HepG2 (cell line): ENCODE measurements around the gene OLAH. TPM values are rescaled to one million over a fixed set of nuclear protein-coding genes. Genes with fewer than 3 reads are reported as not detected.

Experiments used
- ATAC-seq: fragments of 200-7000 bp; cut with Tn5 transposase; 3 replicates; pipeline ENCODE4 v1.9.1; 2020; ENCODE audit warnings: mild to moderate bottlenecking, moderate library complexity
- BruUV-seq: library from RNA; stranded (reverse); fragments of 400-500 nt; replicated peaks from 2 replicates; lab custom pipeline; 2021; lab: Mats Ljungman, UMichigan
- CTCF ChIA-PET: fragments of 300-600 bp; formaldehyde crosslinking; extraction: SDS; loops from one replicate; lab custom pipeline; 2021; ENCODE audit warnings: low total read pairs, inconsistent platforms, low intra/inter-chr PET ratio; lab: Yijun Ruan, JAX
- POLR2A ChIA-PET: fragments of 350-600 bp; sonication (Branson Sonifier 250); formaldehyde crosslinking; loops from one replicate; lab custom pipeline; 2020; ENCODE audit warnings: antibody characterized with exemption, inconsistent platforms; lab: Yijun Ruan, JAX
- DNase-seq: peaks from one replicate; pipeline ENCODE4 v3.0.0-alpha.2; 2015; ENCODE audit warnings: low spot score
- FAIRE-seq: peaks from 3 replicates; lab custom pipeline; 2011; peaks lifted over from hg19 to GRCh38; lab: Jason Lieb, UNC
- H2AFZ ChIP-seq: one replicate; pipeline ENCODE4 v1.6.1; 2011; ENCODE audit warnings: low read length, inconsistent platforms
- H3K27ac ChIP-seq: fragments of 300-600 bp; 3 replicates; pipeline ENCODE4 v1.8.0; 2011; ENCODE audit warnings: mixed run types, mild to moderate bottlenecking, mixed read lengths, low read length, inconsistent platforms; ENCODE audit not compliant: insufficient read depth; ENCODE audit errors: extremely low read length
- H3K27me3 ChIP-seq, 2 experiments: fragments of 200-600 bp in 1 of 2; 2 replicates in 1 of 2; 3 replicates in 1 of 2; pipeline versions ENCODE4 v1.6.0 to v1.8.0; 2011; ENCODE audit warnings: low read length in 2 of 2, mild to moderate bottlenecking in 2 of 2, moderate library complexity in 2 of 2, inconsistent platforms in 1 of 2; ENCODE audit not compliant: insufficient read depth in 2 of 2, control insufficient read depth in 1 of 2
- H3K36me3 ChIP-seq, 2 experiments: fragments of 200-600 bp in 1 of 2; replicated peaks in 1 of 2; 2 replicates in 1 of 2; 3 replicates in 1 of 2; pipeline versions ENCODE4 v1.5.1 to v1.8.0; 2011; ENCODE audit warnings: low read length in 2 of 2, inconsistent platforms in 1 of 2; ENCODE audit not compliant: insufficient read depth in 2 of 2, control insufficient read depth in 1 of 2
- H3K4me1 ChIP-seq: 2 replicates; pipeline ENCODE4 v1.5.1; 2012; ENCODE audit warnings: low read length, inconsistent platforms; ENCODE audit not compliant: insufficient read depth
- H3K4me2 ChIP-seq: 2 replicates; pipeline ENCODE4 v1.6.0; 2011; ENCODE audit warnings: low read depth, low read length, inconsistent platforms
- H3K4me3 ChIP-seq, 3 experiments: fragments of 200-600 bp in 1 of 3; sonication (generic), shearing (Covaris generic) in 1 of 3; replicated peaks in 1 of 3; 2 replicates each; pipeline ENCODE4 v1.5.1; 2011 to 2016; ENCODE audit warnings: low read length in 3 of 3, inconsistent platforms in 2 of 3, low read depth in 2 of 3, mild to moderate bottlenecking in 2 of 3, control low read depth in 1 of 3, mixed read lengths in 1 of 3; ENCODE audit not compliant: insufficient read depth in 1 of 3
- H3K79me2 ChIP-seq: one replicate; pipeline ENCODE4 v1.6.1; 2011; ENCODE audit warnings: low read length, inconsistent platforms; ENCODE audit not compliant: insufficient read depth
- H3K9ac ChIP-seq: 2 replicates; pipeline ENCODE4 v1.6.0; 2011; ENCODE audit warnings: mild to moderate bottlenecking, low read depth, low read length, inconsistent platforms; ENCODE audit not compliant: insufficient read depth
- H3K9me3 ChIP-seq: 2 replicates; pipeline ENCODE4 v1.5.1; 2012; ENCODE audit warnings: mild to moderate bottlenecking, low read length
- H4K20me1 ChIP-seq: 2 replicates; pipeline ENCODE4 v1.6.0; 2011; ENCODE audit warnings: inconsistent platforms, mild to moderate bottlenecking, low read length, moderate library complexity; ENCODE audit not compliant: insufficient read depth
- CREB1 ChIP-seq, 2 experiments: fragments of 450-650 bp in 1 of 2; IDR thresholded peaks; 2 replicates each; pipeline ENCODE4 v1.6.1; 2016 to 2017; ENCODE audit warnings: control low read depth in 1 of 2, mild to moderate bottlenecking in 1 of 2, missing compliant biosample characterization in 1 of 2, missing genetic modification characterization in 1 of 2
- HNF4A ChIP-seq: sonication (generic); formaldehyde crosslinking; IDR thresholded peaks from 2 replicates; pipeline ENCODE4 v1.4.0; 2020; ENCODE audit warnings: missing genetic modification reagents
- RELA ChIP-seq: sonication (generic); formaldehyde crosslinking; IDR thresholded peaks from 2 replicates; pipeline ENCODE4 v1.4.0; 2020; ENCODE audit warnings: missing genetic modification reagents
- ZBTB40 ChIP-seq, 2 experiments: fragments of 450-650 bp in 1 of 2; sonication (generic) in 1 of 2; formaldehyde crosslinking in 1 of 2; IDR thresholded peaks; 2 replicates each; pipeline versions ENCODE4 v1.6.1 to v1.8.0; 2016 to 2022; ENCODE audit warnings: antibody characterized with exemption in 1 of 2, mild to moderate bottlenecking in 1 of 2, missing genetic modification reagents in 1 of 2
- ZNF33A ChIP-seq: sonication (generic); formaldehyde crosslinking; IDR thresholded peaks from 2 replicates; pipeline ENCODE4 v1.5.1; 2020; ENCODE audit warnings: missing genetic modification reagents, mild to moderate bottlenecking, moderate library complexity, borderline replicate concordance
- WGBS: methylation state at CpG from one replicate; pipeline ENCODE4 v1.1.6; 2017; ENCODE audit warnings: low lambda C conversion rate; 5-methylcytosine and 5-hydroxymethylcytosine counted together
- in situ Hi-C: cut with HindIII; loops from 2 replicates; pipeline ENCODE4 v1.10.0; 2017; ENCODE audit warnings: low pct_unique_long_range_greater_than_20kb; ENCODE audit not compliant: extremely low pct_ligation_motif_present
- intact Hi-C: fragments of 100-400 bp; cut with micrococcal nuclease; formaldehyde crosslinking; loops from one replicate; pipeline ENCODE4 v1.10.0; 2022; ENCODE audit not compliant: unreplicated experiment
- polyA plus RNA-seq, 8 experiments: library from polyadenylated mRNA; depleted of rRNA in 3 of 8; stranded (reverse) in 7 of 8; unstranded in 1 of 8; fragments of >200 nt; fragmentation: Illumina TruSeq in 4 of 8; extraction: Trizol in 4 of 8; gene quantifications; 2 replicates each; pipeline versions ENCODE4 v1.2.1 to v1.2.3, GENCODE V29; 2011 to 2016; ENCODE audit warnings: low read depth in 4 of 8, missing spikeins in 1 of 8, mixed read lengths in 1 of 8; ENCODE audit not compliant: insufficient read depth in 1 of 8
- total RNA-seq, 5 experiments: library from RNA; depleted of rRNA; stranded (reverse); fragments of >200 nt; fragmentation: Illumina TruSeq; extraction: Trizol; gene quantifications; 2 replicates each; pipeline ENCODE4 v1.2.3, GENCODE V29; 2016; ENCODE audit warnings: low read depth in 1 of 5

The OLAH gene
- total and polyA plus RNA-seq, 2 of the 13 experiments (the other 11 are each of a cell fraction or from before 2014, with no cell fraction given), result 0.13 TPM; not detected in 1

- TF ChIP-seq CREB1 (IDR thresholded peaks at IDR 0.05) (no peak), CREB1 (CRISPR knock-in tag; IDR thresholded peaks at IDR 0.05) (no peak)
- TF ChIP-seq, all 625 proteins: peak for 0
These were observed 47.7 kb downstream of the OLAH start (continued) for GRCh38 chr10:15091418-15091817.

GRCh38 chr10:15092855-15093408 is 49.2 kb downstream of the OLAH start:
- CTCF ChIA-PET, result no interaction called here

More at GRCh38 chr10:15092855-15093408, 49.2 kb downstream of the OLAH start:
- no peaks in the 10 kb centered on the region for H4K20me1 ChIP-seq
- H3K36me3 ChIP-seq, result no peaks in the 10 kb centered on the region
- no peak overlapping the region for H3K9ac ChIP-seq
- FAIRE-seq, result no peak
- 68% methylated on average over 15 of the region's 16 CpGs for WGBS
- no peak overlapping the region for H3K27ac ChIP-seq
- DNase-seq, result no peak
- BruUV-seq, result no TSS peak
- ATAC-seq, result no peak
- no peaks in the 10 kb centered on the region; a peak in 1 of 5 replicates for H3K27me3 ChIP-seq
- no peak overlapping the region for H3K4me2 ChIP-seq
- H3K4me1 ChIP-seq, result peaks cover 8% of the 10 kb centered on the region
- H3K4me3 ChIP-seq, result no peak overlapping the region
- in situ Hi-C loops (no loop called here), intact Hi-C loops (no loop called here)
- POLR2A ChIA-PET, result no interaction called here
- H3K79me2 ChIP-seq, result peaks cover 4% of the 10 kb centered on the region
- no peaks in the 10 kb centered on the region for H3K9me3 ChIP-seq
- peak; percentile 78 for TF ChIP-seq ZBTB40 (IDR thresholded peaks at IDR 0.05)
- TF ChIP-seq ZBTB40 (CRISPR knock-in tag; IDR thresholded peaks at IDR 0.05), result peak; percentile 66; the same call in 1 of the 2 replicates
- no peak for TF ChIP-seq RELA
- TF ChIP-seq ZNF33A (CRISPR knock-in tag), result no peak
- no peak for TF ChIP-seq HNF4A (CRISPR knock-in tag)
- no peak overlapping the region for H2AFZ ChIP-seq
